K562 (cell line): ENCODE results near the gene CHAMP1. TPM values are rescaled to one million over a fixed set of nuclear protein-coding genes. Genes with fewer than 3 reads are reported as not detected.

Experiments
- ADNP ChIP-seq: fragments of 200-800 bp; sonication (Bioruptor generic); IDR thresholded peaks from 2 replicates; pipeline ENCODE4 v1.6.1; 2016; ENCODE audit warnings: missing genetic modification characterization, missing compliant biosample characterization
- BRCA1 ChIP-seq, 2 experiments: fragments of 450-650 bp in 1 of 2; sonication (generic) in 1 of 2; formaldehyde crosslinking in 1 of 2; IDR thresholded peaks; 2 replicates each; pipeline versions ENCODE4 v1.5.0 to v1.6.1; 2017 to 2020; ENCODE audit warnings: mild to moderate bottlenecking in 1 of 2, missing genetic modification reagents in 1 of 2
- CHCHD3 ChIP-seq: fragments of 250-450 bp; sonication (Bioruptor Pico); IDR thresholded peaks from 2 replicates; pipeline ENCODE4 v2.1.2; 2022; ENCODE audit warnings: mild to moderate bottlenecking
- DACH1 ChIP-seq: fragments of 450-650 bp; IDR thresholded peaks from 2 replicates; pipeline ENCODE4 v1.6.1; 2018; ENCODE audit not compliant: partially characterized antibody
- FOXA1 ChIP-seq: fragments of 450-650 bp; IDR thresholded peaks from 2 replicates; pipeline ENCODE4 v1.6.1; 2016; ENCODE audit warnings: mild to moderate bottlenecking, borderline replicate concordance
- KDM1A ChIP-seq, 2 experiments: fragments of 450-650 bp; IDR thresholded peaks; 2 replicates each; pipeline ENCODE4 v1.6.1; 2016; ENCODE audit warnings: mild to moderate bottlenecking in 2 of 2
- PHB ChIP-seq: fragments of 250-450 bp; sonication (Bioruptor Pico); IDR thresholded peaks from 2 replicates; pipeline ENCODE4 v1.5.0; 2021
- XRCC4 ChIP-seq: IDR thresholded peaks from one replicate; pipeline ENCODE4 v1.6.1; 2011; ENCODE audit not compliant: insufficient read depth, insufficient read length; ENCODE audit errors: extremely low read depth
- ZBED1 ChIP-seq: IDR thresholded peaks from 2 replicates; pipeline ENCODE4 v1.6.1; 2014
- ZNF165 ChIP-seq: fragments of 250-450 bp; sonication (Bioruptor Pico); IDR thresholded peaks from 2 replicates; pipeline ENCODE4 v1.4.0; 2020; ENCODE audit warnings: borderline replicate concordance
- ZNF212 ChIP-seq: fragments of 450-650 bp; formaldehyde crosslinking; IDR thresholded peaks from 2 replicates; pipeline ENCODE4 v1.4.0; 2020; ENCODE audit warnings: mild to moderate bottlenecking
- ZNF764 ChIP-seq: fragments of 250-450 bp; sonication (Bioruptor Pico); IDR thresholded peaks from 2 replicates; pipeline ENCODE4 v1.4.0; 2020; ENCODE audit warnings: low read depth, mild to moderate bottlenecking, moderate library complexity
- ZNF77 ChIP-seq: fragments of 250-450 bp; sonication (Bioruptor Pico); IDR thresholded peaks from 2 replicates; pipeline ENCODE4 v1.5.0; 2020
- polyA plus RNA-seq, 8 experiments: library from polyadenylated mRNA; depleted of rRNA in 4 of 8; stranded (reverse) in 5 of 8; unstranded in 3 of 8; fragments of >200 nt; fragmentation: Nextera tagmentation in 2 of 8; fragmentation: Illumina TruSeq in 1 of 8; extraction: Ambion mirVana in 2 of 8; extraction: Trizol in 1 of 8; gene quantifications; 2 replicates each; pipeline versions ENCODE4 v1.2.1 to v1.2.3, GENCODE V29; 2011 to 2014; ENCODE audit warnings: inconsistent platforms in 1 of 8, missing spikeins in 1 of 8
- total RNA-seq, 7 experiments: library from RNA; depleted of rRNA in 6 of 7; stranded (reverse); fragments of >200 nt in 6 of 7; fragmentation: Illumina TruSeq in 2 of 7; extraction: Trizol in 2 of 7; gene quantifications; 2 replicates each; pipeline versions ENCODE4 v1.2.1 to v1.2.3, GENCODE V29; 2011 to 2021; ENCODE audit warnings: low replicate concordance in 1 of 7
- TF ChIP-seq, protein P1 (sequence below): IDR thresholded peaks from 2 replicates; pipeline ENCODE4 v1.6.1; 2014; ENCODE audit warnings: antibody characterized with exemption
- TF ChIP-seq, protein P2 (sequence below): fragments of 250-450 bp; sonication (Bioruptor Pico); IDR thresholded peaks from 2 replicates; pipeline ENCODE4 v1.5.0; 2020; ENCODE audit warnings: mild to moderate bottlenecking
- TF ChIP-seq, protein P3 (sequence below): fragments of 200-800 bp; sonication (Bioruptor generic); IDR thresholded peaks from 2 replicates; pipeline ENCODE4 v1.6.1; 2017; ENCODE audit warnings: missing genetic modification characterization, missing compliant biosample characterization
- TF ChIP-seq, protein P4 (sequence below): fragments of 250-450 bp; sonication (Bioruptor Pico); IDR thresholded peaks from 2 replicates; pipeline ENCODE4 v1.8.0; 2022; ENCODE audit warnings: moderate library complexity, mild to moderate bottlenecking, inconsistent platforms
- TF ChIP-seq, protein P5 (sequence below): fragments of 450-650 bp; IDR thresholded peaks from 2 replicates; pipeline ENCODE4 v1.6.1; 2017; ENCODE audit warnings: antibody characterized with exemption

CHAMP1 gene
- total and polyA plus RNA-seq, 9 of the 15 experiments (the other 6 are each of a cell fraction or from before 2014, with no cell fraction given), result 0.70 to 40.6 (median 15.3) TPM

DNA sequence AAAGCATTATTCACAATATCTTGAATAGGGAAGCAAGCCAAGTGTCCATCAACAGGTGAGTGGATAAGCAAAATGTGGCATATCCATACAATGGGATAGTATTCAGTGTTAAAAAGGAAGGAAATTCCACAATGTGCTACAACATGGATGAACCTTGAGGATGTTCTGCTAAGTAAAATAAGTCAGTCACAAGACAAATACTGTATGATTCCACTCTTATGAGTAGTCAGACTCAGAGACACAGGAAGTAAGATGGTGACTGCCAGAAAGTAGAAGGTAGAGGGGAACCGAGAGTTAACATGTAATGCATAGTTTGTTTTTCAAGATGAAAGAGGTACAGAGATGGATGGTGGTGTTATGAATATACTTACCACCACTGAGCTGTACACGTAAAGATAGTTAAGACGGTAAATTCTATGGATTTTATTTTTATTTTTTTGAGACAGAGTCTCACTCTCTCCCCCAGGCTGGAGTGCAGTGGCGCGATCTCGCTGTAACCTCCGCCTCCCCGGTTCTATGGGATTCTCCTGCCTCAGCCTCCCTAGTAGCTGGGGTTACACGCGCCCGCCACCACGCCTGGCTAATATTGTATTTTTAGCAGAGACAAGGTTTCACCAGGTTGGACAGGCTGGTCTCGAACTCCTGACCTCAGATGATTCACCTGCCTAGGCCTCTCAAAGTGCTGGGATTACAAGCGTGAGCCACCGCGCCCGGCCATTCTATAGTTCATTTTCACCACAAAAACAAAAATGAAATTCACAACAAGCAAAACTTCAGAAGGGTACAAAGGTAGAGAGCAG lies 1.0 kb upstream of the CHAMP1 start (continued):
- TF ChIP-seq DACH1, result no peak
- TF ChIP-seq ADNP (tag), result peak; percentile 72
- TF ChIP-seq, protein P1, sequence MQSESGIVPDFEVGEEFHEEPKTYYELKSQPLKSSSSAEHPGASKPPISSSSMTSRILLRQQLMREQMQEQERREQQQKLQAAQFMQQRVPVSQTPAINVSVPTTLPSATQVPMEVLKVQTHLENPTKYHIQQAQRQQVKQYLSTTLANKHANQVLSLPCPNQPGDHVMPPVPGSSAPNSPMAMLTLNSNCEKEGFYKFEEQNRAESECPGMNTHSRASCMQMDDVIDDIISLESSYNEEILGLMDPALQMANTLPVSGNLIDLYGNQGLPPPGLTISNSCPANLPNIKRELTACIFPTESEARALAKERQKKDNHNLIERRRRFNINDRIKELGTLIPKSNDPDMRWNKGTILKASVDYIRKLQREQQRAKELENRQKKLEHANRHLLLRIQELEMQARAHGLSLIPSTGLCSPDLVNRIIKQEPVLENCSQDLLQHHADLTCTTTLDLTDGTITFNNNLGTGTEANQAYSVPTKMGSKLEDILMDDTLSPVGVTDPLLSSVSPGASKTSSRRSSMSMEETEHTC, result no peak
- TF ChIP-seq CHCHD3 (CRISPR knock-in tag), result no peak
- TF ChIP-seq, protein P2, sequence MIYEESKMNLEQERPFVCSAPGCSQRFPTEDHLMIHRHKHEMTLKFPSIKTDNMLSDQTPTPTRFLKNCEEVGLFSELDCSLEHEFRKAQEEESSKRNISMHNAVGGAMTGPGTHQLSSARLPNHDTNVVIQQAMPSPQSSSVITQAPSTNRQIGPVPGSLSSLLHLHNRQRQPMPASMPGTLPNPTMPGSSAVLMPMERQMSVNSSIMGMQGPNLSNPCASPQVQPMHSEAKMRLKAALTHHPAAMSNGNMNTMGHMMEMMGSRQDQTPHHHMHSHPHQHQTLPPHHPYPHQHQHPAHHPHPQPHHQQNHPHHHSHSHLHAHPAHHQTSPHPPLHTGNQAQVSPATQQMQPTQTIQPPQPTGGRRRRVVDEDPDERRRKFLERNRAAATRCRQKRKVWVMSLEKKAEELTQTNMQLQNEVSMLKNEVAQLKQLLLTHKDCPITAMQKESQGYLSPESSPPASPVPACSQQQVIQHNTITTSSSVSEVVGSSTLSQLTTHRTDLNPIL (CRISPR knock-in tag), result no peak
- no peak for TF ChIP-seq ZBED1
- no peak for TF ChIP-seq PHB (CRISPR knock-in tag)
- TF ChIP-seq, protein P3, sequence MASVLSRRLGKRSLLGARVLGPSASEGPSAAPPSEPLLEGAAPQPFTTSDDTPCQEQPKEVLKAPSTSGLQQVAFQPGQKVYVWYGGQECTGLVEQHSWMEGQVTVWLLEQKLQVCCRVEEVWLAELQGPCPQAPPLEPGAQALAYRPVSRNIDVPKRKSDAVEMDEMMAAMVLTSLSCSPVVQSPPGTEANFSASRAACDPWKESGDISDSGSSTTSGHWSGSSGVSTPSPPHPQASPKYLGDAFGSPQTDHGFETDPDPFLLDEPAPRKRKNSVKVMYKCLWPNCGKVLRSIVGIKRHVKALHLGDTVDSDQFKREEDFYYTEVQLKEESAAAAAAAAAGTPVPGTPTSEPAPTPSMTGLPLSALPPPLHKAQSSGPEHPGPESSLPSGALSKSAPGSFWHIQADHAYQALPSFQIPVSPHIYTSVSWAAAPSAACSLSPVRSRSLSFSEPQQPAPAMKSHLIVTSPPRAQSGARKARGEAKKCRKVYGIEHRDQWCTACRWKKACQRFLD (CRISPR knock-in tag), result no peak
- TF ChIP-seq KDM1A (IDR thresholded peaks at IDR 0.05), result peak in 1 of 2 experiments; percentile 24; a peak in 1 of 4 replicates
- TF ChIP-seq ZNF165 (CRISPR knock-in tag), result no peak
- TF ChIP-seq, protein P4, sequence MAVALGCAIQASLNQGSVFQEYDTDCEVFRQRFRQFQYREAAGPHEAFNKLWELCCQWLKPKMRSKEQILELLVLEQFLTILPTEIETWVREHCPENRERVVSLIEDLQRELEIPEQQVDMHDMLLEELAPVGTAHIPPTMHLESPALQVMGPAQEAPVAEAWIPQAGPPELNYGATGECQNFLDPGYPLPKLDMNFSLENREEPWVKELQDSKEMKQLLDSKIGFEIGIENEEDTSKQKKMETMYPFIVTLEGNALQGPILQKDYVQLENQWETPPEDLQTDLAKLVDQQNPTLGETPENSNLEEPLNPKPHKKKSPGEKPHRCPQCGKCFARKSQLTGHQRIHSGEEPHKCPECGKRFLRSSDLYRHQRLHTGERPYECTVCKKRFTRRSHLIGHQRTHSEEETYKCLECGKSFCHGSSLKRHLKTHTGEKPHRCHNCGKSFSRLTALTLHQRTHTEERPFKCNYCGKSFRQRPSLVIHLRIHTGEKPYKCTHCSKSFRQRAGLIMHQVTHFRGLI, result no peak
- TF ChIP-seq ZNF77 (CRISPR knock-in tag), result no peak
- TF ChIP-seq ZNF212 (CRISPR knock-in tag), result no peak
- TF ChIP-seq FOXA1, result no peak
- no peak for TF ChIP-seq XRCC4
- no peak for TF ChIP-seq ZNF764 (CRISPR knock-in tag)
- TF ChIP-seq BRCA1 (IDR thresholded peaks at IDR 0.05), result no peak
- TF ChIP-seq BRCA1 (CRISPR knock-in tag; IDR thresholded peaks at IDR 0.05), result no peak
- TF ChIP-seq, protein P5, sequence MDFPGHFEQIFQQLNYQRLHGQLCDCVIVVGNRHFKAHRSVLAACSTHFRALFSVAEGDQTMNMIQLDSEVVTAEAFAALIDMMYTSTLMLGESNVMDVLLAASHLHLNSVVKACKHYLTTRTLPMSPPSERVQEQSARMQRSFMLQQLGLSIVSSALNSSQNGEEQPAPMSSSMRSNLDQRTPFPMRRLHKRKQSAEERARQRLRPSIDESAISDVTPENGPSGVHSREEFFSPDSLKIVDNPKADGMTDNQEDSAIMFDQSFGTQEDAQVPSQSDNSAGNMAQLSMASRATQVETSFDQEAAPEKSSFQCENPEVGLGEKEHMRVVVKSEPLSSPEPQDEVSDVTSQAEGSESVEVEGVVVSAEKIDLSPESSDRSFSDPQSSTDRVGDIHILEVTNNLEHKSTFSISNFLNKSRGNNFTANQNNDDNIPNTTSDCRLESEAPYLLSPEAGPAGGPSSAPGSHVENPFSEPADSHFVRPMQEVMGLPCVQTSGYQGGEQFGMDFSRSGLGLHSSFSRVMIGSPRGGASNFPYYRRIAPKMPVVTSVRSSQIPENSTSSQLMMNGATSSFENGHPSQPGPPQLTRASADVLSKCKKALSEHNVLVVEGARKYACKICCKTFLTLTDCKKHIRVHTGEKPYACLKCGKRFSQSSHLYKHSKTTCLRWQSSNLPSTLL, result no peak
